Stimulated activated CD4-positive, alpha-beta T cell treated with anti-CD3 and anti-CD28 coated beads, Interleukin-4, amount 100 ng/mL, for 24 hours (primary cell): Measurements from ENCODE around the gene NEUROD6.

Experiments used
- DNase-seq: peaks from one replicate; pipeline ENCODE4 v3.0.0-alpha.2; 2020

The NEUROD6 gene

GRCh38 chr7:31340603-31341002 lies at the start of gene NEUROD6:
Gene NEUROD6, minus strand, starts transcription at chr7:31340726. Its CDS starts 1,458 bp downstream, at chr7:31339268.
- no peak for DNase-seq

DNA sequence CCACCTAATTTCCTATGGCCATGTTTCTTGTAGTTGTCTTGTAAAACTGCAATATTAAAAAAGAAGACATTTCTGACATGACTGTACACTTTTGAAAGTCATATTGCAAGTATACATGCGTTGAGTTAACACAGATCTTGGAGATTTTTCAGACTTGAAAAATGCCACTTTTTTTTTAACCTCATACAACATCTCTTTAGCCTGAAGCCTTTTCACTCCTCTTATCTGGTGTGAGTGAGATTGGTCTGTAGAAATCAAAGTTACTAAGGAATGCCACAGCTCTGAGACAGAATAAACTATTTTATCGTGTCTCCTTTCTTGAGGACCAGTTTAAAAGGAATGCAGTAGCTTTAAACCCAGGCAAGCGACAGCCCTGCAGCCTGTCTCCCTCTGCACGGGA lies 43.9 kb upstream of the NEUROD6 start:
- no peak for DNase-seq

DNA sequence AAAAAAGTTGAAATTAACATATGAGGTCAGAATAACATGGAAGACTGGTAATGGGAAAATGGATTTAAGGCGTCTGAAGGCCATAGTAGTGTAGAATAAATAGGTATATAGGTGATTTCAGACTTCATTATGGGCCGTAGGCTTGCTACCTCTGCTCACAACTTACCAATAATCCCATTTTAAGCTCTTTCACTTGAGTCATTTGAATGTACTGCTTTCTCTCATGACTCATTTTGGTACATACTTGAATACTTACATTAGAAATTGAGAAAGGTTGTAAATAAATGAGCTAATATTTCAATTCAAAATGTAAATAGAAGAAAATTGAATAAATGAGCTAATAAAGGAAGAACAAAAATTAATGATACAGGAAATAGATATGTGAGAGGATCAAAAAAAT lies 42.2 kb upstream of the NEUROD6 start:
- no peak for DNase-seq

DNA sequence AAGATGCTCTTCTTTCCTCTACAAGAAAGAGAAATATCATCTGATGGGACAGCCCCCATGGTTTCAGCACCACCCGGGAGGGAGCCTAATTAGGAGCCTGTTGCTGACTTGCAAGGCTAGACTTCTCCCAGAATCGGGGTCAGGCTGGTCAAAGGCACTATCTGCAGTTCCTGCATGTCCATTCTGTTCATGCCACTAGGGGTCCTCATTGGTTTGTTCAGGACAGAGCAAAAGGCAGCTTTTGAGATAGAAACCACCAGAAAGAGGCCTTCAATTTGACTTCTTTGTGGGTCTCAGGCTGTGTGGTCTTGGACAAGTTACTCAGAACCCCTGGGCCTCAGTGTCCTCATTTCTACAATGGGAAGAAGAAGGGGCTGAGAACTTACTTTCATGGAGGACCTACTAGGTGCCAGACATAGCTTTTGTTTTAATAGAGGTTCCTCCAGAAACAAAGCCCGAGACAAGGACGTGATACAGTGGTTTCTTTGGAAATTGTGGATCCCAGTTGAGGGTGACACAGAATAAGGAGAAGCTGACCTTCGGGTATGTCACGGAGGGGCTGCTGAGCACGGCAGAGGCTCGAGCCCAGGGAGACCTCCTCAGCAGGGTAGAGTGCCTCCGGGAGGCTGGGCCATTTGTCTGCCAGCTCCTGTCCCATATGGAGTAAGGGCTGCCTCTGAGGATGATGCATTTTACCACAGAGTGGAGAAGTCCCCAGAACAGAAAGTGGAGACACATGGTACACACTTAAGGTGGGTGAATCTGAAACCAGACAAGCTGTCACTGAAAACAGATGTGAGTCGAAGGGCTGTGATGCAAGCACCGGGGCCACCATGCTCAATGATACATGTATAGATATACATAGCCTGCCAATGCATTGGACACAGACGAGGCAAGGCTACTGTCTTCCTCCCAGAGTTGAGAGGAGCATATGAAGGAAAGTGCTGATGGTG lies 33.1 kb upstream of the NEUROD6 start:
- DNase-seq = no peak

GRCh38 chr7:31372231-31372959 lies 31.9 kb upstream of the NEUROD6 start:
- DNase-seq = no peak

DNA sequence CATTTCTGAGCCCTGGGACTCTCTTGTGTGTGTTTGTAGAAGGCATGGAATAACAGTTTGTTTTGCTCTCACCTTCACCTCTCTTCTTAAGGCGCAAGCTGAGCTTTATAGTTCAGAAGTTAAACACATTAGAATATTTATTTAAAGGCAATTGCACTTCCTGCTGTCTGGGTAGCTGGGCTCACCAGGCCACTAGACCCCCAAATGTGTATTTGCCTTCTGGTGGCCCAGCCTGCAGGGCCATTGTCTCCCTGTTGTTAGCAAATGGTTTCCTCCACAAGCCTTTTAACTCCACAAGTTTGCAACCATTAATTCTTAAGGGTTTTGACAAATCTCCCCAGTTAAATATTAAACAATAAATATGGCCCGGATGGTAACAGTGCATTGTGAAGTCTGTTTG lies 31.1 kb upstream of the NEUROD6 start:
- DNase-seq = no peak

- no peak for DNase-seq
Observed at GRCh38 chr7:31370609-31371008, 30.1 kb upstream of the NEUROD6 start.

DNA sequence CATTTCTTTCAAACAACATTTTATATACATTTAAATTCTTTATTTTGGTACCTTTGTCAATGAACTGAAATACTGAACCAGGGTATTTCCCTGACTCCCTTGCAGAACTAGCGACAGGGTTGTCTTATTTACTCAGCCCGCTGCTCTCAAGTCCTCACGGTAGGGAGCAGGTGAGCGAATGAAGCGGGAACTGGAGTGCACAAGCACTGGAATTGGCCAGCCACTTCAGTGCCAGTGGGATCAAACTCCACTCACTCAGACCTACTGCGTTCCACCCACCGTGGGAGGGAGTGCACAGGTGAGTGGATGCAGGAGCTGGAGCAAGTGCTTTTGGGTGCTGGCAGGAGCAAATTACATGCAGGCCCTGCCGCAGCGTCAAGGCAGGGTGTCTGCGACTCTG lies 28.1 kb upstream of the NEUROD6 start:
- DNase-seq = no peak

DNA sequence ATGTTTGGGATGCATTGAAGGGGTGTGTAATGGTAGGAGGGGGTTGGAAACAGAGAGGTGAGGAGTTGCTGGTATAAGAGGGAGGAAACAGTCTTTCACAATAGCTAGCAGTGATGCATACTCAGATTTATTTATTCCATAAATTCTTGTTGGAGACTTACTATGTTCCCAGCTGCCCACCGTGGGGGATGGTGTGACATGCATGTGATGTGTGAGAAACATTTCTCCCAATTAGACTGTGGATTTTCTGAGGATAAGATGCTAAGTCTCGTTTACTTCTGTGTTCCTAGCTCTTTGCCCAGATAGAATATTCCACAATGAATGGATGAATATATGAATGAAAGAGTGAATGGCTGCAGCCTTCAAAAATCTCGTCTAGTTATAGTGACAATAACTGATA lies 23.0 kb upstream of the NEUROD6 start:
- no peak for DNase-seq

GRCh38 chr7:31363051-31363450 lies 22.5 kb upstream of the NEUROD6 start:
- DNase-seq = no peak

GRCh38 chr7:31362401-31362800 lies 21.9 kb upstream of the NEUROD6 start:
- no peak for DNase-seq

DNA sequence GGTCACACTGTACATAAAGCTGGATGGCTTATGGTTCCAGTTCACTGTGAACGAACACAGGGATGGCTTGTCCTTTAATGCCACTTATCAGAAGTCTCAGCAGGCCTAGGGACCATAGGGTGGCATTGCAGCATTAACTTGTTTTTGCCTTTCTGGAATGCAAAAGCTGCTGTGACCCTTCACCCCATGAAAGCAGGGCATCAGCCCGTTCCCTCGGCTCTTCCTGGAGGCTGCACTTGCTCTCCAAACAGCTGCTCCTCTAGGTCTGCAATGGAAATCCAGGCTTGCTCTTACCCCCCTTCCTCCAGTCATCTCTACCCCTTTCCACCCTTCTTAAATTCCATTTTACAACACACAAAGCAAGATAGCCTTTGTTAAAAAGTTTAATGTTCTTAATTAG lies 17.9 kb upstream of the NEUROD6 start:
- no peak for DNase-seq

- DNase-seq = no peak
Observed at GRCh38 chr7:31345421-31345820, 4.9 kb upstream of the NEUROD6 start.

GRCh38 chr7:31343516-31344305 lies 3.2 kb upstream of the NEUROD6 start:
- no peak for DNase-seq

GRCh38 chr7:31341141-31341540 lies 615 bp upstream of the NEUROD6 start:
- no peak for DNase-seq

- DNase-seq = no peak
Observed at GRCh38 chr7:31340051-31340450, 475 bp downstream of the NEUROD6 start.

GRCh38 chr7:31338706-31339105 lies 1.8 kb downstream of the NEUROD6 start:
- DNase-seq = no peak

GRCh38 chr7:31337002-31337565 lies 3.4 kb downstream of the NEUROD6 start:
- DNase-seq = no peak

DNA sequence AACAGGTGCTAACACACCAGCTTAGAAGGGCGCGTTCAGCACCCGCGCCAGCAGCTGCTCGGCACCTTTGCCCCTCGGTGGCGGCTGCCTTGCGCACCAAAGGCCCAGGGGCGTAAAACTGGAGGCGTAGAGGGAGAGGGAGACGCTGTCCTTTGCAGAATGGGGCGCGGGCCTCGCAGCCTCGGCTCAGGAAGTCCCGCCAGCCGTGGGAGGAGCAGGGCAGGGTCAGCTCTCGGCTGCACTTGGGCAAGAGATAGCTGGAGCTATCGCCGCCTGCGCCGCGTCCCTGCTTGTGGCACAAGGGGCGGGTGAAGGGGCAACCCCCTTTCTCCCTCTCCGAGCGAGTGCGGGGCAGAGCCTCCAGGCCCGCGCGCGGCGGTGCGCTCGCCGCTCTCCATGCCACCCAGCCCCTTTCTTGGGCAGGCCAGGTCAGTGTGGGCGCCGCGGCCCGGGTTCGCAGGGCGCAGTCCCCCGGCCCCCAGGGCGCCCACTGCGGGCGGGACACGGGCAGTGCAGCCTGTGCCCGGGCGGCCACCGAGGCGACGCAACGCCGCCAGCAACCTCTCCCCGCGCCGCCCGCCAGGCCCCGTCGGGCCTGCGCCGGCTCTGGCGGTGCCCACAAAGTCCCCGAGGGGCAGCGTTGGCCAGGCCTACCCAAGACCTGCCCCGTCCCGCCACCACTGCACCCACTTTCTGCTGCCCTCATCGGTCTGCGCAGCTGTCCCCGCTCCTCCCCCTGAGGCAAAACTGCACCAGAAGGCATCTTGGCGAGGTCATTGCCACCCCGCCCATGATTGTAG lies 4.1 kb downstream of the NEUROD6 start:
- DNase-seq = no peak

GRCh38 chr7:31335884-31336201 lies 4.7 kb downstream of the NEUROD6 start:
- no peak for DNase-seq

DNA sequence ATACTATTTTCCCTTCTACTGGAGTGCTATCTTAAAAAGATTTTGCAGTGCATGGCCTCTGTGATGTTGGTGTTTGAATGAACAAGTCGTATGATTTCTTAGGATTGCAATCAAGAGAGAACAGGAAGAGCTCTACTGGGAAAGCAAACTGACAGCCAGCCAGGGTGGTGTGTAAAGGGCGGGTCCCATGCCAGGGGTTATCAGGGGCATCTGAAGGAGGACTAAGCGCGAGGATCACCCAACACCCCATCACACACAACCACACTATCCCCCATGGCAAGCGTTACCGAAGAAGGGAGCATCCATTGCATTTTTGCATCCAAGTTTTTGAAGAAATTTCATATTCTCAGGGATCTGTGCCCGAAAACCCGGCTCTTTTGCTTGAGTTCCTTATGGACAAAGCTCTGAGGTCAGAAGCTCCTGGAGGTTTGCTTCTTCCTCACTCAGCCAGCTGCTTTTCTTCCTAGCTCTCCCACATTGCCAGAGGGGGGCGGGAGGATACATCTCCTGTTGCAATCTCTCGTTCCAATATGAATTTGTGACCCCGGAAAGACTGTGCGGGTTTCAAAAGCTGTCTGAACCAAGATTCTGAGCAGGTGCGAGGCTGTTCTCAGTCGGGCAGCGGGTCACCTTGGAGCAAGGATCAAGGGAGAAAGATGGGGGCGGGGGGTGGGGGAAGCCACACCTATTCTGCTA lies 5.2 kb downstream of the NEUROD6 start:
- no peak for DNase-seq

DNA sequence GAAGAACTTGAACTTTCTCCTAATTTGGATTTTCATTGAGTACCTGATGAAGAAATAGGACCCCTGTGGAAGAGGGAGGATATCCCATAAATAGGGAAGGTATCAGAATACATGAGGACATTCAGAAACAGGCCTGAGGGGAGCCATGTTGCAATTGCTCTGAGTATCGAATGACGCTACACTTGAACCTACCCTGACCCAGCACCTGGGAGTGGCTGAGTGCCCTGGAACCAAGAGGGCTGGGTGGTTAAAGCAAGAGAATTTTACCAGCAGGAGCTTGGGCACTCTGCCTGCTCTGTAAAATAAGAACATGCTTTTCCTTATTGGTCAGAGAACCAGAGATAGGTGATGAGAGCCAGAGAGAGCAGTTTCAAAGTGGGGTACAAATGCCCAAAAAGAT lies 7.2 kb downstream of the NEUROD6 start:
- no peak for DNase-seq
